K562 (cell line): ENCODE measurements around the gene TXK. TPM values are rescaled to one million over a fixed set of nuclear protein-coding genes. Genes with fewer than 3 reads are reported as not detected.

Source experiments
- ATF3 ChIP-seq, 2 experiments: fragments of 450-650 bp in 1 of 2; sonication (generic) in 1 of 2; formaldehyde crosslinking in 1 of 2; IDR thresholded peaks in 1 of 2; conservative IDR thresholded peaks in 1 of 2; 2 replicates each; pipeline versions ENCODE4 v1.6.1 to v1.8.1; 2016 to 2023; ENCODE audit warnings: mild to moderate bottlenecking in 2 of 2, moderate library complexity in 2 of 2, inconsistent platforms in 1 of 2, missing genetic modification reagents in 1 of 2
- CBX1 ChIP-seq: sonication (generic); IDR thresholded peaks from 2 replicates; pipeline ENCODE4 v1.6.1; 2016; ENCODE audit warnings: antibody characterized with exemption, low read depth, mild to moderate bottlenecking
- E2F6 ChIP-seq, 2 experiments: IDR thresholded peaks; 2 replicates each; pipeline ENCODE4 v1.6.1; 2011; ENCODE audit warnings: borderline replicate concordance in 1 of 2, control low read depth in 1 of 2, low read depth in 1 of 2, low read length in 1 of 2, mild to moderate bottlenecking in 1 of 2, mixed read lengths in 1 of 2, moderate library complexity in 1 of 2; ENCODE audit not compliant: insufficient read depth in 1 of 2, insufficient read length in 1 of 2, poor library complexity in 1 of 2, severe bottlenecking in 1 of 2; ENCODE audit errors: extremely low read depth in 1 of 2
- ETV5 ChIP-seq: sonication (generic); formaldehyde crosslinking; IDR thresholded peaks from 2 replicates; pipeline ENCODE4 v1.4.0; 2020; ENCODE audit warnings: low read depth, mild to moderate bottlenecking, missing genetic modification reagents
- HIVEP1 ChIP-seq: fragments of 250-450 bp; sonication (Bioruptor Pico); IDR thresholded peaks from 2 replicates; pipeline ENCODE4 v1.4.0; 2020; ENCODE audit warnings: mild to moderate bottlenecking
- MEIS2 ChIP-seq: fragments of 450-650 bp; IDR thresholded peaks from 2 replicates; pipeline ENCODE4 v1.6.1; 2014; ENCODE audit warnings: mild to moderate bottlenecking; ENCODE audit not compliant: partially characterized antibody
- NR3C1 ChIP-seq: sonication (generic); formaldehyde crosslinking; IDR thresholded peaks from 2 replicates; pipeline ENCODE4 v1.8.1; 2022; ENCODE audit warnings: missing genetic modification reagents
- PKNOX1 ChIP-seq: fragments of 450-650 bp; IDR thresholded peaks from 2 replicates; pipeline ENCODE4 v1.6.1; 2016
- TAL1 ChIP-seq: fragments of 450-650 bp; IDR thresholded peaks from 2 replicates; pipeline ENCODE4 v1.6.1; 2016; ENCODE audit warnings: mild to moderate bottlenecking
- TGIF2 ChIP-seq: sonication (generic); formaldehyde crosslinking; IDR thresholded peaks from 2 replicates; pipeline ENCODE4 v1.8.1; 2022; ENCODE audit warnings: mild to moderate bottlenecking, missing genetic modification reagents, moderate library complexity
- ZNF324 ChIP-seq: fragments of 250-450 bp; sonication (Bioruptor Pico); IDR thresholded peaks from 2 replicates; pipeline ENCODE4 v1.4.0; 2020; ENCODE audit warnings: mild to moderate bottlenecking
- ZNF583 ChIP-seq: fragments of 250-450 bp; sonication (Bioruptor Pico); IDR thresholded peaks from 2 replicates; pipeline ENCODE4 v1.4.0; 2020
- polyA plus RNA-seq, 8 experiments: library from polyadenylated mRNA; depleted of rRNA in 4 of 8; stranded (reverse) in 5 of 8; unstranded in 3 of 8; fragments of >200 nt; fragmentation: Nextera tagmentation in 2 of 8; fragmentation: Illumina TruSeq in 1 of 8; extraction: Ambion mirVana in 2 of 8; extraction: Trizol in 1 of 8; gene quantifications; 2 replicates each; pipeline versions ENCODE4 v1.2.1 to v1.2.3, GENCODE V29; 2011 to 2014; ENCODE audit warnings: inconsistent platforms in 1 of 8, missing spikeins in 1 of 8
- total RNA-seq, 7 experiments: library from RNA; depleted of rRNA in 6 of 7; stranded (reverse); fragments of >200 nt in 6 of 7; fragmentation: Illumina TruSeq in 2 of 7; extraction: Trizol in 2 of 7; gene quantifications; 2 replicates each; pipeline versions ENCODE4 v1.2.1 to v1.2.3, GENCODE V29; 2011 to 2021; ENCODE audit warnings: low replicate concordance in 1 of 7
- TF ChIP-seq, protein P1 (sequence below): sonication (generic); formaldehyde crosslinking; IDR thresholded peaks from 2 replicates; pipeline ENCODE4 v1.8.1; 2023; ENCODE audit warnings: mild to moderate bottlenecking, missing genetic modification reagents, moderate library complexity
- TF ChIP-seq, protein P2 (sequence below): fragments of 450-650 bp; IDR thresholded peaks from 2 replicates; pipeline ENCODE4 v1.6.1; 2017; ENCODE audit warnings: mild to moderate bottlenecking, moderate library complexity

Gene TXK
- total and polyA plus RNA-seq, 9 of the 15 experiments (the other 6 are each of a cell fraction or from before 2014, with no cell fraction given) = 0.24 to 1.1 (median 0.45) TPM; not detected in 1

DNA sequence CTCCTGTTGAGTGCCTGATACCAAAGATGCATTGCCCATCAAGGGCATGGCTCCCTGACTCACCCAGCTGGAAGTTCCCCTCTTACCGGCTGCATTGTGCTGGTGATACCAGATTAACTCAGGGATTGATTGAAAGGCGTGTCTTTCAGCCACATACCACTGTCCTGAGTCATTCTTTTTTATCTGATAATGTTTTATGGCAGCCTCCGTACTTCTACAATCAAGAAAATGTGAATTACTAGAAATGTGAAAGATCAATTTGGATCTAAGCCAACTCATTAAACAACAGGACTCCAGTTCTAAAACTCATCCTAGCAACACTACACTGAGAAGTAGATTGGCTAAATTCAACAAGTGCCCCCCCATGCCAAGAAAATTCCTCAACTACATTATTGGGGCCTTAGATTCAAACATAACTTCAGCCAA lies 40.0 kb downstream of the TXK start (continued):
- no peak for TF ChIP-seq E2F6 (IDR thresholded peaks at IDR 0.05; ENCODE audit: borderline replicate concordance in 1 of 2, extremely low read depth in 1 of 2, insufficient read depth in 1 of 2, insufficient read length in 1 of 2, low read depth in 1 of 2, low read length in 1 of 2, poor library complexity in 1 of 2, severe bottlenecking in 1 of 2)
- peak; percentile 48 for TF ChIP-seq PKNOX1
- TF ChIP-seq, protein P1, sequence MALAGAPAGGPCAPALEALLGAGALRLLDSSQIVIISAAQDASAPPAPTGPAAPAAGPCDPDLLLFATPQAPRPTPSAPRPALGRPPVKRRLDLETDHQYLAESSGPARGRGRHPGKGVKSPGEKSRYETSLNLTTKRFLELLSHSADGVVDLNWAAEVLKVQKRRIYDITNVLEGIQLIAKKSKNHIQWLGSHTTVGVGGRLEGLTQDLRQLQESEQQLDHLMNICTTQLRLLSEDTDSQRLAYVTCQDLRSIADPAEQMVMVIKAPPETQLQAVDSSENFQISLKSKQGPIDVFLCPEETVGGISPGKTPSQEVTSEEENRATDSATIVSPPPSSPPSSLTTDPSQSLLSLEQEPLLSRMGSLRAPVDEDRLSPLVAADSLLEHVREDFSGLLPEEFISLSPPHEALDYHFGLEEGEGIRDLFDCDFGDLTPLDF = no peak
- no peak for TF ChIP-seq ZNF583
- no peak for TF ChIP-seq MEIS2
- TF ChIP-seq NR3C1 (CRISPR knock-in tag) = no peak
- TF ChIP-seq CBX1 = no peak
- no peak for TF ChIP-seq TGIF2
- TF ChIP-seq HIVEP1 (CRISPR knock-in tag) = no peak
- no peak for TF ChIP-seq TAL1
- TF ChIP-seq ZNF324 (CRISPR knock-in tag) = no peak
- TF ChIP-seq, protein P2, sequence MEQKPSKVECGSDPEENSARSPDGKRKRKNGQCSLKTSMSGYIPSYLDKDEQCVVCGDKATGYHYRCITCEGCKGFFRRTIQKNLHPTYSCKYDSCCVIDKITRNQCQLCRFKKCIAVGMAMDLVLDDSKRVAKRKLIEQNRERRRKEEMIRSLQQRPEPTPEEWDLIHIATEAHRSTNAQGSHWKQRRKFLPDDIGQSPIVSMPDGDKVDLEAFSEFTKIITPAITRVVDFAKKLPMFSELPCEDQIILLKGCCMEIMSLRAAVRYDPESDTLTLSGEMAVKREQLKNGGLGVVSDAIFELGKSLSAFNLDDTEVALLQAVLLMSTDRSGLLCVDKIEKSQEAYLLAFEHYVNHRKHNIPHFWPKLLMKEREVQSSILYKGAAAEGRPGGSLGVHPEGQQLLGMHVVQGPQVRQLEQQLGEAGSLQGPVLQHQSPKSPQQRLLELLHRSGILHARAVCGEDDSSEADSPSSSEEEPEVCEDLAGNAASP = no peak
- peak; percentile 59; the same call in 1 of the 2 replicates for TF ChIP-seq ATF3 (IDR thresholded peaks at IDR 0.05)
- no peak for TF ChIP-seq ATF3 (CRISPR knock-in tag; conservative IDR thresholded peaks at IDR 0.05)
- TF ChIP-seq ETV5 (CRISPR knock-in tag) = no peak
